Activated CD4-positive, alpha-beta T cell treated with anti-CD3 and anti-CD28 coated beads for 48 hours (primary cell): ENCODE results near the gene NCK2.

ENCODE experiments used
- DNase-seq: peaks from one replicate; pipeline ENCODE4 v3.0.0-alpha.2; 2020

The NCK2 gene

DNA sequence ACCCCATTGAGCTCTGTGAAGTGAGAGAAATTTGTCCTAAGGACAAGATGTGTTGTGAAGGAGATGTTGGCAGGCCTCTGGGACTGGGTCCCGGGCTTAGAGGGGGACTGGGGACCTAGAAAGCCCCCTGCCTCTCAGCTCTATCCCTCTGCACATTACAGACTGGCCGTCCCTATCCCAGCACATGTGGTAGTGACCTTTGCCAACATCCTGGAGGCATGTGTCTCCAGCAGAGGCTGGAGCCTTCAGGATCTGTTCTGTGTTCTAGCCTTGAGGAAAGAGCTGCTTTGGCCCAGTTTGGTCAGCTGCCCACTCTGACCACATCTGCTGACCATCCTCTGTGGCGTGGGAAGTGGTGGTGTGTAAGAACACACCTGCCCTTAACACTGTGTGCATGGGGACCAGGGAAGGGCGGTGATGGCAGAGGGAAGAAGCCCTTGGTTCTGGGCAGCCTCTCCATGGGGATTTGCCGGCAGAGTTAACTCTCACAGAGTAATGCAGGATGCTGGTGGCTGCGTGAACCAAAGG is 33.4 kb downstream of the NCK2 start:
- peak; percentile 2 for DNase-seq

DNA sequence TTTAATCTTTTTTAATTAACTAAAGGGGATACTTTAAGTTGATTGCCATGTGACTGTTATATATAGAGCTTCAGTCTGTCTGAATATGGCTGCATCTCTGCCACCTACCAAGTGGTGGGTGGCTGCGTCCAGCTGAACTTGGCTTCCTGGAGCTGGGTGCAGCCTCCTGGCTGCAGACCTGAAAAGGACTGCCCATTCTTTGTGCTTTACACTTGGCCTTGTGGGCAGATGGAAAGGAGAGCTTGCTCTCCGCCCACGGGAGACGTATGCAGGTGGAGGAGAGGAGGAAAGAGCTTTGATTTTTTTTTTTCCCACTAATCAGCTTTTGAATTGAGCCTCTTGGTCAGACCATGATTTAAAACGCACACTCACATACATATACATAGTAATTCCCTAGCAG is 34.7 kb downstream of the NCK2 start:
- no peak for DNase-seq

DNA sequence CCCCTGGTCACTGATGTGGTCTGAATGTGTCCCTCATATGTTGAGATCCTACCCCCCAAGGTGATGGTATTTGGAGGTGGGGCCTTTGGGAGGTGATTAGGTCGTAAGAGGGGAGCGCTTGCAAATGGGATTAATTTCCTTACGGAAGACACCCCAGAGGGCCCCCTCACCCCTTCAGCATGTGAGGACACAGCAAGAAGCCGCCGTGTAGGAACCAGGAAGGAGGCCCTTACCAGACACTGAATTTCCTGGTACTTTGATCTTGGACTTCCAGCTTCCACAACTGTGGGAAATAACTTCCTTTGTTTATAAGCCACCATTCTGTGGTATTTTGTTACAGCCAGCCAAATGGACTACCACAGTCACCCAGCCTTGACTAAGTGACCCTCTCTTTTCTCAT is 35.9 kb downstream of the NCK2 start:
- no peak for DNase-seq

DNA sequence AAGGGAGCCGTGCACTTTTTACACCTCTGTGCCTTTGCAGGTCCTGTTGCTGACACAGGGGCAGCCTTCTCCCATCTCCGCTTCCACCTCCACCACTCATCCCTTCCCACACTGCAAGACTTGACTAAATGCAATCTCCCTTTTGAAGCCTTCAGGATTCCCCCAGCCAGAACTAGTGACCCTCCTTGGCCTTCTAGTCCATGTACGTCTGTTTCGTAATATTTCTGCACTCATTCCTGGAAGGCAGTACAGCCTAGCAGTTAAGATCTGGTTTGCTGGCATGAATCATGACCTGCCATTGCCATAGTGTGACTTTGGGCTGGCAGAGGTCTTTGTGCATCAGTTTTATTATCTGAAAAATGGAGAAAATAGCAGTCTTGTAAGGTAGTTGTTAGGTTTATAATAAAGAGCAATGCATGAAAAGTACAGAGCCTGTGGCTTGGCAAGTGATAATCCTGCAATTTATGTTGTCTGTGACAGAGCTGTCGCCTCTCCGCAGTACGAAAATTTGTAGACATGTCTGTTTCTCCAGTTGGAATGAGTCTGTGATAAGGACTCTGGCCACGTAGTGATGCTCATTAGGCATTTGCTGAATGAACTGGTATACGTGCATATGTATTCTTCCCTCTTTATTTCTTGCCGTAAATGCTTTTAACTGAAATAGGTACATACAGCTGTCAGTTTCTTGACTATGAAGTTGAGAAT is 36.7 kb downstream of the NCK2 start:
- no peak for DNase-seq

DNA sequence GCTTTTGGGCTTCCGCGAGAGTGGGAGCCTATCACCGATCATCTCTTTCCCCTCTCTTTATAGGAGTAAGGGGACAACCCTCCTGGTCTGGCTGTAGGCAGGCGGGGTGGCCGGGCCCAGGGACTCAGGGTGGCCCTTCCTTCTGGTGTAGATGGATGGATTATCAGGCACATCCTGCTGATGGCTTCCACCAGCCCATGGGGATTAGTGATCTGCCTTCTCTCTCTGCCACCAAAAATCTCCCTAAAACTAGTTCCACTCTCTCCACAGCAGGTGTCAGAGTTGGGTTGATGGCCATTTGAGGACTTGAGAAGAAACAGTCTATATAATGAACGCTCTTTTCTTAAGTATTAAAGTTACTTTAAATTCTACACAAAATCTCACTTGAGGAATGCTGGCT is 37.4 kb downstream of the NCK2 start:
- no peak for DNase-seq

DNA sequence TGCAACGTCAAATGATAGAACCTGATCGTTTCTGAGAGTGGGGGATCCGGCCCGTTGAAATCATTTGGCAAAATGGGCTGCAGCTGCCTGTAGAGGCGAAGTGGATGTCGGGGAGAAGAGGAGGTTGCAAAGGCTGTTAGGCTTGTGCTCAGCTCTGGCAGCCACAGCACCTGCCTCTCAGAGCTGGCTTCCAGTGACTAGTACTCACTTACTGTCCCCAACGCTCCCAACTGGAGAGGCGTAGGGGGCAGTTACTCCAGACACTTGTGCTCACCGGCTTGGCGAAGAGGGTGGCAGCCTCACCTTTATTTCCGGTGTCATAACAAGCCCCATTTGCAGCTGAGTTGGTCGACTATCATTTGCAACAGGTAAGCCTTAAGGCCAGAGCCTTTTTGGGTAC is 37.9 kb downstream of the NCK2 start:
- DNase-seq = no peak

DNA sequence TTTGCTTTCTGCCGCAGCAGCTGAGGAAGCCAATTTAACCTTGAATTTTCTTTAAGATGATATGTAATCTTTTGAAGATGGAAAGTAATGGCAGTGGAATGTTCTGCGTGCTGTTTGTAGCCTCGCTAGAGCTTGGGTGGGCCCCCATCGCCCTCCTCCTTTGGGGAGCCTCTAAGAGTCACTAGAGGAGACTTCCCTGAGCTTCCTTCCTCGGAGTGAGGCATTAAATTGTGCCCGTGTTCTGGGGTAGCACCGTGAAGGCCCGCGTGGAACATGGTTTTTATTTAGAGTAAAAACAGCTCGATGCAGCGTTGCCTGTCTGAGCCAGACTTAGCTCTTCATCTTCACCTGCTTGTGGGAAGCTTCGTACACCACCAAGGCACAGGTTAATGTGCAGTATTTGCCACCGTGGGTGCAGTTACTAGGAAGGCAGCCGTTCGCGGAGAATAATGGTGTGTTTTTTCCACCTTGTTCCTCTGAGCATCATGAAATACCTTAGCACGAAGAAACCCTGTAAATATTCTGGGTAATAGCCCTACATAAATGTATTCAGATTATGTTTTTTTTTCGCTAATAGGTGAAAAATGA is 38.5 kb downstream of the NCK2 start:
- DNase-seq = no peak

DNA sequence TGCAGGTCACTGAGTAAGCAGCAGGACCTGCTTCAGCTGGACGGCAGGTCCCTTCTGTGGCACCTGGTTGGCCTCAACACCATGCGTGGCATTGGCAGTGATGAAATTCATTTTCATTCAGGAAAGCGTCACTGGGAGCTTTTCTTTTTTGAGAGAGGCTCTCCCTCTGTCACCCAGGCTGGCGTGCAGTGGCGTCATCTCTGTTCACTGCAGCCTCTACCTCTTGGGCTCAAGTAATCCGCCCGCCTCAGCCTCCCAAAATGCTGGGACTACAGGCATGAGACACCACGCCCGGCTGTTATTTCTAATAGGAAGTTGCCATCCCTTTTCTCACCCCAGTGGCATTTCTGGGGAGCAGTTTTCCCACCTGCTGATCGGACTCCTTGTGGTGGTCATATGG is 39.3 kb downstream of the NCK2 start:
- DNase-seq = no peak

DNA sequence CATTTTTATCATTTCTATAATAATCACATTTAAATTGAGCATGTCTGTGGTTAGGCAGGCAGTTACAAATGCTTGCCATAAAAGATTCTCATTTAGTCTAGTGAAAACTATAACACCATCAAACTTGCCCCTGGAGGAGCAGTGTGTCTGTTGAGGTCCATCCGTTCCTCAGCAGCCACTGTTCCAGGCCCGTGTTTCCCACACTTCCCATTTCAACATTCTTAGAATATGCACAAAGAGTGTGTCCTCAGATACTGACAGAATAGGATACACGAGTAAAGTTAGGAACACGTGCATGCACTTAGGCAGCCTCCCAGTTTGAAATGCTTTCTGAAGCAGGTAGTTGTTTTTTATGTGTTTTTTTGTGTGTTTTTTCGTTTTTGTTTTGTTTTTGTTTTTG is 39.9 kb downstream of the NCK2 start:
- DNase-seq = no peak

DNA sequence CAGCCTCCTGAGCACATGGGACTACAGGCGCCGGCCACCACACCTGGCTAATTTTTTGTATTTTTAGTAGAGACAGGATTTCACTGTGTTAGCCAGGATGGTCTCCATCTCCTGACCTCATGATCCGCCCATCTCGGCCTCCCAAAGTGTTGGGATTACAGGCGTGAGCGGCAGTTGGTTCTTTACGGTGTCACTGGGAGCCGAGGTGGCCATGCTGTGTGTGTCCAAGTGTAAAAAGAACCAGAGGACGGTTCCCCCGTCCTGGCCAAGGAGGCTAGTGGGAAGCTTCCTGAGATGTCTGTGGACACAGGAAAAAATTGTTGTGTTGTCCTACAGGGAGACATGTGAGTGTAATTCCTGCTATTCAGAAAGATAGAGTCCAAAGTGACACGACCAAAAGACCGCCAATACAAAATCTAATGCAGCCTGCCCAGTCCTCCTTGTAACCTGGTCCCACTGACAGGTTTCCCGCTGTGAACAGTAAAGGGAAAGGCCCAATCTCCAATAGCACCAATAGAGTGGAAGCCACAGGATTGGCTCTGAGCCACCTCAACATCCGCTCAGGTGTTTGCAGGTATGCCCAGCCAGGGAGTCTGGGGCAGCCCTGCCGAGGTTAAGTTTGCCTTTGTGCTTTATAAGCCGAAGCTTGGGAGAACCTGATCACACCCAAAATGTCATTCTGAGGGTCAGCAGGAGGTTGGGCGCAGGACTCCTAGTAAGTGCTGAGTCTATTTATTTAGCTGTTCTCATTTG is 40.6 kb downstream of the NCK2 start:
- DNase-seq = no peak

DNA sequence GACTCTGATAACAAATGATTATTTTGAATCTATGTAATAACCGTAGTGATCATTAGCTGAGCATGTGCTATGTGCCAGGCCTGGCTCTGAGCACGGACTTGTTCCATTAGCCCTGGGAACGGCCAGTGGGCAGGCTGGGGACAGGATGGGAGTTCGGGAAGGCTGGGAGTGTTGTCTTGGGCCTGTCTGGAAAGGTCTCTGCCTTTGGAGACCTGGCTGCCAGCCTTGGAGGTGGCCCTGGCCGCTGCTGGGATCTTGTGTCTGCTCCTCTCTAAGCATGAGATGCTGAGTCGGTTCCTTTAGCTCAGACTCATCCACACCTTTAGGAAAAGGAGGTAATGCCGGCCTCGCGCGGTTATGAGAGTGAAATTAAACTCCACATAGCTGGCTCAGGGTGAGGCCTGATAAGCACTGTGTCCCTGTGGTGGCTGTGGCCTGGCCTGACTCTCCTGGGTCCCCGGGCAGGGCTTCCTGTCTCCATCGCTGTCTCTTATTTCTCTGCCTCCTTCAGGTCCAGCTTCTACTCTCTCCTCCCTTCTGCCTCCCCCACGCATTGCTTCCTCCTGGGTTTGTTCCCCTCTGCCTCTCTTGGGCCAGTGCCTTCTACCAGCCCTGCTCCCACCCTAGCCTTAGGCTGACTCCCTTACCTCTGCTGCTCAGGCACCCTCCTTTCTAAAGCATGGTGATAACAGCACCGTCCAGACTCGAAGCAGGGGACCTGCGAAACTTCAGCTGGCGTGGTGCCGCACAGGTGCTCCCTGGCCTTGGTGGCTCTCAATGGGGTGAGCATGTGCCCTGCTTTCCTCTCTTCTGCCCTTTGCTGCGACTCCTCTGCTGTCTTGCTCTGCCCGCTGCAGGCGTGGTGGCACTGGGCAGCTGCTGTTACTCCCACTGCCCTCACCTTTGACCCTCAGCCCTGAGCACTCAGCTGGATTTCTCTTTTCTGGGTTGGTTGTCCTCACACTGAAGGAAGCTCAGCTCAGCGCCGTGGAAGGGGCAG is 41.8 kb downstream of the NCK2 start:
- DNase-seq = no peak

DNA sequence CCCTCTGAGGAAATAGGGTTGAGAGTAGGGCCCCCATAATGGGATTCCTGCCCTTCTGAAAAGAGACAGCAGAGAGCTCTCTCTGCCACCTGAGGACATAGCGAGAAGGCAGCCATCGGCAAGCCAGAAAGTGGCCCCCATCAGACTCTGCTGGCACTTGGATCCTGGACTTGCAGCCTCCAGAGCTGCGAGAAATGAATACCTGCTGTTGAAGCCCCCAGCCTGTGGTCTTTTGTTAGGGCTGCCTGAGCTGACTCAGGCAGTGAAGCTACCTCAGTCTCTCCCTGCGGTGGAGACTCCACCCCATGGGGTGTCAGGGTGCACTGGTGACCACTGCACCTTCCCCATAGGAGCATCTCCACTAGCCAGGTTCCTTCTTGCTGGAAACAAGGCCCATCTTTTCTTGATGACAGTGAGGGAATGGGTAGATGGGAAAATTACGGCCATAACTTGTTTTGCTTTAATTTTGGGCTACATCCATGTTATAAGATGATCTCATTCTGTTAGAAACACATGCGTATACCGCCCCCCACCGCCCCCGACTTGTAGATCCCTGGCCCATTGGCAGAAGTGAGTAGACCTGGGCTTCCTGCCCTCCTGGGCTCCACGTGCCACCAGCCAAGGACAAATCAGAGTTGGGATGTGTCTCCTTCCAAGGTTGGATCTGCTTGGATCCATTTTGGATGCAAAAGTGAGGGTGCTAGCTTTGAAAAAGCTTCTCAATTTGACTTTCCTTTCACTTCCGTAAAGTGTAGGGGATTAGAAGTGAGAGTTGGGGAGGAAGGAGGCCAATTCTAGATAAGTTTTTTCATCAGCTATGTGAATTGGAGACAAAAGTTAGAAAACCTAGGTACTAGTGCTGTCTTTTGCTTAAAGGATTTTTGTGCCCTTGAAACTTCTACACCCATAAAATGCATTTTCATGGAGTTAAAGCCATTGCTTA is 42.9 kb downstream of the NCK2 start:
- DNase-seq = no peak

DNA sequence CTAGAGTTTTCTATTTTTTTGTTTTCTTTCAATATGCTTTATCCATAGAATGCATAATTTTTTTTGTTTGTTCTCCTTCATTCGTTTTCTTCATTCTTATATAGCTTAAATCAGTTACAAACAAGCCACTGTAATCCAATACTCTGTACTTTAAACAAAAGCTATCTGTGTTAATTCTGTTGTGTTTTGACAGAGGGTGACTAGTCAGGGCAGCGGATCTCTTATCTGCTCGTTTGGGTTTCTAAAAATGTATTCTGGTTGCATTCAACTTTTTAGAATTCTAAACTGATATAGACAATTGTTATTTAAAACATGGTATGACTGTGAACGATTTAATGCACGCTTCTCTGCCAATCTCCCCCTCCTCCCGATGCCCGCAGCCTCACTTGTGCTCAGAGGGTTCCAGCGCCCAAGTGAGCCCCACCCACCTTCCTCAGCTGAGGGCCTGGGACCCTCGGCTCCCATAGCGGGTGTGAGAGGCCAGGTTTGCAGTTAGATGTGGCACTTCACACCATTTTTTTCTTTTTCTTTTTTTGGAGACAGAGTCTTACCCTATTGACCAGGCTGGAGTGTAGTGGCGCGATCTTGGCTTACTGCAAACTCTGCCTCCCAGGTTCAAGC is 44.1 kb downstream of the NCK2 start:
- no peak for DNase-seq

DNA sequence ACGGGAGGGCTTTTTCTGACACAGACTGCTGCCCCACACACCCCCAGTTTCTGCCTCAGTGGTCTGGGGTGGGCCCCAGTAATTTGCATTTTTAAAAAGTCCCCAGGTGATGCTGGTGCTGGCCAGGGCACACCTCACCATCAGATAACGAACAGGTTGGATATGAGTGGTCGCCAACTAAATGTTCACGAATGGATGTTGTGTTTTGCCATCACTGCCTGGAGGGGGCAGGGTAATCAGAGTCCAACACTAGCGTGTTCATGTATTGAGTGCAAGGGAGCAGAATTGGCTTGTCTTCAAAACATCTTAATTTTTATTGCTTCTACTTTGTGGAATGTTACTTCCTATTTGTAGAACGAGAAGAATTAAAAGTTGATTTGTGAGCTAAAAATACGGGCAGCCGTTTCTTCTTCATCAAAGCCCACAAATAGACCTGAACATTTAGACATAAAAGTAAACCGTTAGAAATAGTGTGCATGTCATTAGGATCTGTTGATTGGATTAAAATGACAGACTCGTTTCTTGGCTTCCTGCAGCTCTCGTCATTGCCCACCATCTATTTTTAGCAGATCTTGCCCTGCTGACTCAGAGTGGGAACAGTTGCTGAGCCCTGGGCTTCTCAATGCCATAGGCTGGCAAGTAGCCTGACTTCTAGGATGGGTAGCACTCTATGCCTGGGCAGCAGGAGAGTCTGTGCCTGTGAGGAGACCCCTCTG is 45.2 kb downstream of the NCK2 start:
- DNase-seq = peak; percentile 77

DNA sequence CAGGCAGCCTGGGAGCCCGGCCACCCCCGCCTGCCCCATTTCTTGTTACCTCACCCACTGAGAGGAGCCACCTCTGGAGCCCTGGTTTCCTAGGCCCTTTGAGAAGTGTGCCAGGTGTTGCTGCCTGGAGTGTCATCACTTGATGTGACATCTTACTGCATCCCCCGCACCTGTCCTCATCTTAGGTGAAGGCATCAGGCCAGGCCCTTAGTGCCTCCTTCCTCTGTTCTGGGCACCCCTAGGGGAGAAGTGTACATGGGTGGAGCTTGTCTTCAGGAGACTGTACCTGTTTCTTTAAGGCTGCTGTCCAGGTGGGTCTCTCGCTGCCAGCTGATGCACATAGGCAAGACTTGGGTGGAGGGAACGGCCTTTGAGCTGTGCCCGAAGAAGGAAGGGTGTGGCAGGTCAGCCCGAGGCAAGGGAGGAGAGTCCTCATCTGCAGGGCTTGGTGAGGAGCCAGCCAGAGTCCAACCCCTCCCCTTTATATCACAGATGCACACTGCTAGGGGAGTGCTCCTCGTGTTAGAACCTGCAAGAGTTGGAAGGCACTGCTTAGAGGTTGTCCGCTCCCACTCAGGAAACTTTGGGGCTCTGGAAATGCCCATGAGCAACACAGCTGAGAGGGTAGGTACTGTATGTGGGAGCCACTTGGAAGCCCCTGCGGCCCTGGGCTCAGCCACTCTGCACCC is 45.9 kb downstream of the NCK2 start:
- no peak for DNase-seq

DNA sequence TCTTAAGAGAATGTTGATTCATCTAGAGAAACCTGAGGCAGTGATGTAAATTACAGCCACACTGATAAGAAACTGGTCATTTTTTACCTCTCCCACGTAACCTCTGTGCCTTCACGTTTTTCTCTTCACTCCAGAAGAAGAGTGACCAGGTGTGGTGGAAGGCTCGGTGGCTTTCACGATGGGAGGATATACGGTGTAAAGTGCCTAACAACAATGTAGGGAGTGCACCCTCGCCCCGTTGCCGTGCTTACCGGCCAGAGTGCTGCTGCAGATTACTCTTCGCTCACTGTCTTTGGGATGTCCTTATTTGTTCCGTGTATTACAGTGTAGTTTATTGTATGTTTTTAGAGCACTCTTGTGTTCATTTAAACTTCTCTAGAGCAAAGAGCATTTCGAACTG is 46.5 kb downstream of the NCK2 start:
- no peak for DNase-seq

DNA sequence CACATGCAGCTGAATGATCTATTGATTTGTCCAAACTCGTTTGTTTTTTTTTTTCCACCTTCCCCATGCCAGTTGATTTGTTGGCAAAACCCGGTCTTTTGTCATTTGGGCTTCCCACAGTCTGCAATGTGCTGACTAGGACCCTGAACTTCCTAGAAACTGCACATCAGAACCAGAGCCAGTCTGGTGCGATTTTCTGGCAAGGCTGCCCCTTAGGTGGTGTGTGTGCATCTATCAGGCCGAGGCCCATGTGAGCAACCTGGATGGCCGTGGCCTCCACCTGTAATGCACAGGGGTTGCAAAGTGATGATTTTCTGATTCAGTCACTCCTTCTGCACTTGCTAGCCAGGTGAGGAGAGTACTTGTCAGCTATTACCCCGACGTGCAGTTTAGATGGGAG is 47.8 kb downstream of the NCK2 start:
- DNase-seq = no peak

DNA sequence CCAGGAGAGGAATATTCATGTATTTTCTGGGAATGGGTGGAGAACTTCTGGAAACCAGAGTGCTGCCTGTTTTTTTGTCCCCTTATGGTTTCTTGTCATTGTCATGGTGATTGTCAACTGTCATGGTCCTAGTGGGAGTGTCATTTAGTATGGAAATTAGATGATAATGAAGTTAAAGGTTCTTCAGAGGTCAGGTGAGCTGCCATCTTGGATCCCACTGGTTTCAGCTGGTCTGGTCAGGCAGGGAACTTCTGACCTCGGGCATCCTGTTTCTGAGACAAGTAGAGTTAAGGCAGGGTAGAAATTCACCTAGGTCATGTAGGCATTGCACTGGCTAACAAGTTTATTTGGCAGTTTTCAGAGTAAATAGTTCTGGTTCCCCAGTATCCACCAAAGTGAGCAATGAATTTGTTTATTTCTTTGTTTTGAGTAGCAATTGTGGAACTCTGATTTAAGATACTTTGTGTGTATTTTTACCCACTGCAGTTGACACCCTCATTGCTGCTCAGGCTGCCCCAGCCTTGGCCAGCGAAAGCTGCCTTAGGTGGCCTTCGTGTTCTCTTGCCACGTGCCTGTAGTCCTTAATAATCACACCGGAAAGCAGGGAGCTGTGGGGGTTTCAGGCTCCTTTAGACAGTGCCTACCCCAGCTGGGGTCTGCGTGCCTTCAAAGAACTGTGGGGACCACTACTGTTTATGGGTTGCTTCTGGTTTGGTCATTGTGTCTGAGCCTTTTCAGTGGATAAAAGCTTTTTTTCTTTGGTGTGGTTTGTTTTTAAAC is 48.7 kb downstream of the NCK2 start:
- DNase-seq = no peak
